HG02678 (cell line): Measurements from ENCODE around the gene MREG.

Experiments used
- ATAC-seq: cut with Tn5 transposase; IDR thresholded peaks from one replicate; pipeline ENCODE4 v1.9.1; 2021; ENCODE audit warnings: mild to moderate bottlenecking, moderate library complexity; ENCODE audit not compliant: unreplicated experiment

MREG gene

DNA sequence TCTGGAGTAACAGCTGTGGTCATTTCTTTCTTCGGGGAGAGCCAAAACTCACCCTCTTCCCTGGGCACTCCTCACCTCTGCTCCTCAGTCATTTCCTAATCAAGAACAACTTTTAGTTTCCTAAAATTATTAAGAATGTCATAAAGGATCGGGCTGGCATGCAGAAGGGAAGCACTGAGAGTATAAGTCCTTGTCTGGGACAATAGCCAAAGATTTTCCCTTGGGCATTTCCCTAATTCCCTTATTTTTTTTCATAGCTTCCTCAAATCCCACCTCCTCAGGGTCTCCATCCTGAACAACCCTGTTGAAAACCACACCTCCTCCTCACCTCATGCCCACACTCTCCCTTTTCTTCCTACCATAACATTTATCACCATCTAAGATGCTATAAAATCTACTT is 115.0 kb downstream of the MREG start:
- no peak for ATAC-seq

GRCh38 chr2:215896921-215897320 is 116.4 kb downstream of the MREG start:
- no peak for ATAC-seq

DNA sequence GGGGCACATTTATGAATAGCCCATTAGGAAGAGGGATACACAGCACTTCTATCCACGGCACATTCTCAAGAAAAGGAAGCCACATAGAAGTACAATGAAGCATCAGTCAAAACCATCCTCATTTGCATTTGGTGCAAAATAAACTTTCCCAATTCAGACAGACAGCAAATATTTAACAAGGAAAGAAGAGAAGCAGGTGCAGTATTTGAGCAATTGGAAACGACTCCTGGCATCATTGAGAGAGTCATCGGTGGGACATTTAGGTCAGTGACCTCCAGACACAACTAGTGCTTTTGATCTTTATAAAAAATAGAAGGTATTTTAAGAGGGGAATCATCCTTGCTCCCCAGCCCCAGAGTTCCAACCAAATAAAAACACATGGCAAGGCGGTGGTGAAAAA is 118.0 kb downstream of the MREG start:
- ATAC-seq: no peak
